Colonic mucosa (tissue), 4 donors: ENCODE measurements around the gene TES. TPM values are rescaled to one million over a fixed set of nuclear protein-coding genes. Genes with fewer than 3 reads are reported as not detected.

Experiments
- DNase-seq: peaks from one replicate; pipeline ENCODE4 v3.0.0-alpha.2; 2020
- H3K27ac ChIP-seq: fragments of 200-600 bp; one replicate; pipeline ENCODE4 v1.8.0; 2021
- H3K27me3 ChIP-seq: fragments of 200-600 bp; one replicate; pipeline ENCODE4 v1.8.0; 2021
- H3K36me3 ChIP-seq: fragments of 200-600 bp; one replicate; pipeline ENCODE4 v1.8.0; 2021
- H3K4me1 ChIP-seq: fragments of 200-600 bp; one replicate; pipeline ENCODE4 v1.8.0; 2021; ENCODE audit warnings: mild to moderate bottlenecking
- H3K4me3 ChIP-seq: fragments of 200-600 bp; one replicate; pipeline ENCODE4 v1.8.0; 2021
- H3K9ac ChIP-seq, 2 donors: one replicate each; pipeline ENCODE4 v1.7.0; 2013; ENCODE audit warnings: control low read depth in 2 of 2, low read depth in 2 of 2, low read length in 2 of 2
- H3K9me3 ChIP-seq: fragments of 200-600 bp; one replicate; pipeline ENCODE4 v1.8.0; 2021
- intact Hi-C: fragments of 100-400 bp; cut with DNase I; formaldehyde crosslinking; loops from one replicate; pipeline ENCODE4 v1.14.1; 2022
- total RNA-seq, 2 donors: library from RNA; stranded (reverse); fragmentation: NEBNext Ultra II Directional in 1 of 2; extraction: Animal tissue kit (Norgen Biotek cat#: 25700) in 1 of 2; gene quantifications; one replicate each; pipeline ENCODE4 v1.2.1, GENCODE V29; 2021
- TF ChIP-seq, protein P1 (sequence below): fragments of 200-600 bp; IDR thresholded peaks from one replicate; pipeline ENCODE4 v1.8.0; 2022; ENCODE audit warnings: antibody characterized with exemption, mild to moderate bottlenecking
- donor health status: healthy.
- donor health status: DM: no; HTN: no; CAD: no.
- donor health status: DM: no; HTN: no; CAD: no.

TES gene
- total RNA-seq, 2 donors from 2014 or later: 75.1 to 142 TPM

GRCh38 chr7:116231543-116231942 lies 21.2 kb downstream of the TES start:
- peaks cover 16% of the 10 kb centered on the region for H3K4me1 ChIP-seq
- H3K27ac ChIP-seq: no peak overlapping the region

DNA sequence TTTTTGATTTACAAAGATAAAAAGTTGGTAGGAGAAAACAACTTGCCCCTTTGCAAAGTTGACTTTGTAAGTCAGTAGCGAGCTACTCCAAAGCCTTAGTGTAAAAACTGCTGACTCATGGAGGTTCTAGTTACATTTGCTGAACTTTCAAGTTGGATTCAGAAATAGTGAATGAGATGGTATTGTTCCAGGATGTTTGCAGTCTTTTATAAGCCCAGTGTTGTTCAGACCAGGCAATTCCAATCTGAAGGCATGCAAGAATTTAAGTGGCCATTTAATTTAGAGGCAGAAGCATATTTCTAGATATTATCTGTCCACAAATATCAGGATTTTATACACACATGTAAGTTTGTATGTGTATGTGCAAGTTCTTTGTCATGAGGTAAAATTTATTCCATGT lies 21.6 kb downstream of the TES start:
- intact Hi-C loops: no loop called here
- Histone ChIP-seq H3K27me3 (no peaks in the 10 kb centered on the region), H3K4me1 (peaks cover 16% of the 10 kb centered on the region)

More at GRCh38 chr7:116231543-116231942, 21.2 kb downstream of the TES start:
- H3K9me3 ChIP-seq: no peaks in the 10 kb centered on the region
- TF ChIP-seq, protein P1, sequence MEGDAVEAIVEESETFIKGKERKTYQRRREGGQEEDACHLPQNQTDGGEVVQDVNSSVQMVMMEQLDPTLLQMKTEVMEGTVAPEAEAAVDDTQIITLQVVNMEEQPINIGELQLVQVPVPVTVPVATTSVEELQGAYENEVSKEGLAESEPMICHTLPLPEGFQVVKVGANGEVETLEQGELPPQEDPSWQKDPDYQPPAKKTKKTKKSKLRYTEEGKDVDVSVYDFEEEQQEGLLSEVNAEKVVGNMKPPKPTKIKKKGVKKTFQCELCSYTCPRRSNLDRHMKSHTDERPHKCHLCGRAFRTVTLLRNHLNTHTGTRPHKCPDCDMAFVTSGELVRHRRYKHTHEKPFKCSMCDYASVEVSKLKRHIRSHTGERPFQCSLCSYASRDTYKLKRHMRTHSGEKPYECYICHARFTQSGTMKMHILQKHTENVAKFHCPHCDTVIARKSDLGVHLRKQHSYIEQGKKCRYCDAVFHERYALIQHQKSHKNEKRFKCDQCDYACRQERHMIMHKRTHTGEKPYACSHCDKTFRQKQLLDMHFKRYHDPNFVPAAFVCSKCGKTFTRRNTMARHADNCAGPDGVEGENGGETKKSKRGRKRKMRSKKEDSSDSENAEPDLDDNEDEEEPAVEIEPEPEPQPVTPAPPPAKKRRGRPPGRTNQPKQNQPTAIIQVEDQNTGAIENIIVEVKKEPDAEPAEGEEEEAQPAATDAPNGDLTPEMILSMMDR: no peak
- no peak overlapping the region for H3K9ac ChIP-seq
- no peaks in the 10 kb centered on the region for H3K27me3 ChIP-seq
- no peak for DNase-seq
- no peaks in the 10 kb centered on the region for H3K36me3 ChIP-seq
- no peak overlapping the region for H3K4me3 ChIP-seq
- intact Hi-C loops: no loop called here

DNA sequence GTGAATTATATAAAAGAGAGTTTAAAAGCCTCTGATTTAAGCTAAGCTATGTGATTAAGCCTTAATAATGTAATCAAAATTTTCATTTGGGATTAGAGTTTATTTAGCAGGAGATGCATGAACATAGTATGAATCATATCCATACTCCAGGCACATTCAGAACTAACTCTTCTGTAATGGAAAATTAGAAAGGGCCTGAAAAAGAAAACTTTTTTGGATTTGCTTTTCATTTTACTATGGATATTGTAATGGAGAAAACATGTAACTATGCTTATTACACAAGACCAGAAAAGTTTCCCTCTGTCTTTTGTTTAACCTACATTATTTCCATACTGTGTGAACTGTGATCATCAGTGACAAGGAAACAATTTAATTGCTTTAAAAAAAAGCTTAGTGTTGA lies 22.0 kb downstream of the TES start:
- no peak overlapping the region for H3K9ac ChIP-seq
- no peak overlapping the region for H3K4me3 ChIP-seq
- peaks cover 16% of the 10 kb centered on the region for H3K4me1 ChIP-seq
- no peaks in the 10 kb centered on the region for H3K36me3 ChIP-seq
- intact Hi-C loops: no loop called here
- TF ChIP-seq, protein P1: no peak
- no peak for DNase-seq
- H3K9me3 ChIP-seq: no peaks in the 10 kb centered on the region
- no peak overlapping the region for H3K27ac ChIP-seq
- no peaks in the 10 kb centered on the region for H3K27me3 ChIP-seq

More for the DNA sequence above, 21.6 kb downstream of the TES start:
- H3K9me3 ChIP-seq: no peaks in the 10 kb centered on the region
- H3K27ac ChIP-seq: no peak overlapping the region
- H3K9ac ChIP-seq: no peak overlapping the region
- TF ChIP-seq, protein P1: no peak
- H3K36me3 ChIP-seq: no peaks in the 10 kb centered on the region
- no peak overlapping the region for H3K4me3 ChIP-seq
- DNase-seq: no peak

DNA sequence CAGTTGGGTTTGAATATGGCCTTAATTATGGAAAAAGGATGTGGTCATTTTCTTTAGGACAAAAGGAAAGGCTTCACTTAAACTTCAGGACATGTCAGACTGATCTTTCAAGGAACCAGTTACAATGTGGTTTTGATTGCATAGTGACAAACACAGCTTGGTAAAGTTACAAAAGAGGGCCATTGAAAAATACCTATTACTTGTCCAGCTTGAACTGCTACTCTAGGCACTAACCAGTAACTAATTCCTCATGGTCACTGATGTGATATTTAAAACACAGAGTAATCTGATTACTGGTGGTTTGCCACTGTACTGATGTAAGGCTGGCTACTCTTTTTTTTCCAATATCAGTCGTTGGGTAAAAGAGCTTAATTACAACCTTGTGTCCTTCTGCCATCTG lies 22.6 kb downstream of the TES start:
- Histone ChIP-seq H3K36me3 (no peaks in the 10 kb centered on the region), H3K4me1 (peaks cover 16% of the 10 kb centered on the region), H3K27ac (no peak overlapping the region), H3K27me3 (no peaks in the 10 kb centered on the region), H3K9ac (no peak overlapping the region), H3K4me3 (no peak overlapping the region), H3K9me3 (no peaks in the 10 kb centered on the region)
- intact Hi-C loops: no loop called here
- DNase-seq: no peak
- TF ChIP-seq, protein P1: no peak

DNA sequence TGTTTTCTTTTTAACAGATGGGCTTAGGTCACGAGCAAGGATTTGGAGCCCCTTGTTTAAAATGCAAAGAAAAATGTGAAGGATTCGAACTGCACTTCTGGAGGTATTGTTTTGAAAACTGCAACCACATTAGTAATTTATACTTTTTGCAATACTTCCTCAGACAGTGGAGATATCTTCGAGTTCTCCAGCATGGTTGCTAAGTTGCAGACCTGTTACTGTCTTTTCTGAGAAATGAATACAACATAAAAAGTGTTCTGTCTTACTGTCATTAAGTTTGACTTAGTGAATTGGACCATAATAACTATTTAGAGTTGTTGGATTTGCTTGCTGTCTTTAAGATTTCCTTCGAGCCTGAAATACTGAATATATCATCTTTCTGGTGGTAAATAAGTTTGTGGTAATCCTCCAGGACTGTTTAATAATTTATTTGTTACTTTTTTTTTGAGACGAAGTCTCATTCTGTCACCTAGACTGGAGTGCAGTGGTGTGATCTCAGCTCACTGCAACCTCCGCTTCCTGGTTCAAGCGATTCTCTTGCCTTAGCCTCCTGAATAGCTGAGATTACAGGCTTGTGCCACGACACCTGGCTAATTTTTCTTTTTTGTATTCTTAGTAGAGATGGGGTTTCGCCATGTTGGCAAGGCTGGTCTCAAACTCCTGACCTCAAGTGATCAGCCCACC lies 24.3 kb downstream of the TES start:
- H3K9ac ChIP-seq: no peak overlapping the region
- TF ChIP-seq, protein P1: no peak
- intact Hi-C loops: no loop called here
- no peak overlapping the region for H3K4me3 ChIP-seq
- no peaks in the 10 kb centered on the region for H3K9me3 ChIP-seq
- no peaks in the 10 kb centered on the region for H3K27me3 ChIP-seq
- H3K36me3 ChIP-seq: no peaks in the 10 kb centered on the region
- H3K27ac ChIP-seq: no peak overlapping the region
- DNase-seq: no peak
- H3K4me1 ChIP-seq: peaks cover 16% of the 10 kb centered on the region
